HG02610 (cell line): ENCODE results near the gene POP4.

Experiments used
- ATAC-seq: cut with Tn5 transposase; IDR thresholded peaks from one replicate; pipeline ENCODE4 v1.9.1; 2021; ENCODE audit warnings: mild to moderate bottlenecking, moderate library complexity; ENCODE audit not compliant: unreplicated experiment

The POP4 gene

DNA sequence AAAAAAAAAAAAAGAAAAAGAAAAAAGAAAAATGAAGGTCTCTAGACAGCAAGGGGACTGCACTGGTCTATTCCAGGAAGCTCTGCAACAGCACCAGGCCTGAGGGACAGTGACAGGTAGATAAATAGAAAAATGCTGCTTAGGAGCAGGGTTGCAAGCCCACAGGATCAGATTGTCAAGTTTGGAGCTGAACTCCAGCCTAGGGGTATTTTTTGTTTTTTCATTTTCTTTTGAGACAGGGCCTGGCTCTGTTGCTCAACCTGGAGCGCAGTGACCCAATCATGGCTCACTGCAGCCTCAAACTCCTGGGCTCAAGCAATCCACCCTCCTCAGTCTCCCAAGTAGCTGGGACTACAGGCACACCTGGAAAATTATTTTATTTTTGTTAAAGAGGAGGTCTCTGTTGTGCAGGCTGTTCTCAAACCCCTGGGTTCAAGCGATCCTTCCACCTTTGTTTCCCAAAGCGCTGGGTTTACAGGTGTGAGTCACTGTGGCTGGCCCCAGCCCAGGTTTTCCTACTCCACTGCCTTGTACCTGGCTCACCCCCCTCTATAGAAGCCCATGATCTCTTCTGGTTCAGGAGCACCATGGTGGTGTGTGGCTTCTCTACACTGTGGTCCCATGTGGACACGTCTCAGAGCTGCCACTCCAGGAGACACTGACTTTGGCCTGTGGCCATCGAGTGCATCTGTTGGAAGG is 23.9 kb downstream of the POP4 start:
- no peak for ATAC-seq

DNA sequence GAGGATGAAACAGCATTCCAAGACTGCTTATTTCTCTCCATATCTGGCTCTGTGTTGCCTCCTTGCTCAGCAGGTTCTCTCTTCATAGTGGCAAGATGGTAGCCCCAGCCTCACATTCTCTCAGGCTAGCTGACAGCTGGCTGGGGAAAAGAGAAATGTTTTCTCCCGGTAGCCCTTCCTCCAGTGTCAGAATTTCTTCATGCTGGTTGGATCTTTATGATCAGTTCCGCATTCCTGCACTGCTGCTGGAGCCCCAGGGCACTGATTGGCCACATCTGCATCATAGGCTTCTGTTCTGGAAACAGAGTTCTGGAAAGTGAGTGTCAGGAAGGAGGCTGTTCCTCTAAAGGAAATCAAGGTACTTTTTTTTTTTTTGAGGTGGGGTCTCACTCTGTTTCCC is 24.6 kb downstream of the POP4 start:
- no peak for ATAC-seq

DNA sequence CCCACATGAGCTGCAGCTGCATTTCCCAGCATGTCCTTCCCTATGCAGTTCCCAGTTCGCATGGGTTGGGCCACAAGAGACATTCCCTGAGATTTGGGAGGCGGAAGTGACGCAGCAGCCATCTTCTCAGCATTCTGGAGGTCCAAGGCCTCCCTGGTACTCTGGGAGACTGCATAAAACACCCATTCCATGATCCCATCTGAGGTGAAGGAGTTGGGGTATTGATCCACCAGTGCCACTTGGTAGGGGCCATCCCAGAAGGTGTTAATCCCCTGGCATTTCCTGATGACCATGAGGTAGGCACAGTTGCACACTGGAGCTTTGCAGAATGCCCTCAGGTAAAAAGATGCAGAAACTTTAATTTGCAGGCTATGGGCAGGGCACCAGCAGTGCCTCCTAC is 25.4 kb downstream of the POP4 start:
- ATAC-seq, result no peak

DNA sequence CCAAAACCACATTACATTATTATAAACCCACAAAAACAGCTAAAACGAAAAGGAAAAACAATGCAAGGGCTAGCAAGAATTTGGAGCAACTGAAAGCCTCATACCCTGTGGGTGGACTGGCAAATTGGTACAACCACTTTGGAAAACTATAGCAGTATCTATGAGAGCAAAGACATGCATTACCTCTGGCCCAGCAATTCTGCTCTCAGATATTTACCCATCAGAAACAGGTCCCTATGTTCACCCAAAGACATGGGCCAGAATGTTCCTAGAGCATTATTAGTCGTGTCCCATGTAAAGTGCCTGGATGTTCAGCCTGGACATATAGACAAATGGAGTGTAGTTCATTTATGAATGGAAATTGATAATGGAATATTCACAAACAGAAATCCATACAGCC is 27.9 kb downstream of the POP4 start:
- no peak for ATAC-seq

DNA sequence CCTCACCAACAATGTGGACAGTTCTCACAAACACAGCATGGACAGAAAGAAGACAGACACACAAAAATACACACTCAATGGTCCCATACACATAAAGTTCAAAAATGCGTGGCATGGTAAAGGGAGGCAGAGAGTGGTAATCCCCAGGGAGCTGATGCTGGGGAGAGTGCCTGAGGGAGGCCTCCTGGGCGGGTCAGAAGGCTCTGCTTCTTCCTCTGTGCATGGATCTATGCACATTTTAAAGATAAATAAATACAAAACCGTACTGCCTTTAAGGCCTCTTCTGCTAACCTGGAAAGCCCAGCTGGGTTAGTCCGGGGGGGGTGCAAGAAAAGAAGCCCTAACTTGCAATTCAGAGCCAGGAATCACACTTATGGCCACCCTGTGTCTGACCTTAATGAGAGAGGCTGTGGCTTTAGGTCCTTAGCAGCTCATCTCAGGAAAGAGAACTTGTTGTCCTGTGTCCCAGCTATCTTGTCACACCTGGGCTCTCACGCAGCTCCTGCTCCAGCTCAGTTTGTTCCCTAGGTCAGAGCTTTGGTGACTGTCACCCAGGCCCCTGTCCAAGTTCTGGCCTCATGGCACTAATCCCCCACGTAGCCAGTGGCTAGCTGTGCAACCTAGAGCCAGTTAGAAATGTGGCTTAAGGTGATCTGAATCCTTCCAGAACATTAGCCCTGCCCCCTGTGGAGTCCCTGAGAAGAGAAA is 28.5 kb downstream of the POP4 start:
- ATAC-seq, result no peak

DNA sequence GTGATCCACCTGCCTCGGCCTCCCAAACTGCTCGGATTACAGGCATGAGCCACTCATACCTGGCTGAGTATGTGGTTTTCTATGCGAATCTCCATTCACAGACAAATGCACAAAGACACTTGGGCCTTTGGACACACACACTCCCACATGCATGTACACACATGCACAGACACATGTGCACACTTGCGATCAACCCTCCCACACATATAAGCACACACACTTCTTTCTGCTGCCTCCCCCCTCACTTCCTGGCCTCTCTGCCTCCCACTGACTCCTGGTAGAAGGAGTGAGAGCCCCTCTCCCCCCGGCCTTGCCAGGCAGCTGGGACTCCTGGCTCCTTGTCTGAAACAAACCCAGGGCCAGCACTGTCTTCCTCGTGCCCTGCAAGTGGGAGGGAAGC is 29.9 kb downstream of the POP4 start:
- no peak for ATAC-seq

DNA sequence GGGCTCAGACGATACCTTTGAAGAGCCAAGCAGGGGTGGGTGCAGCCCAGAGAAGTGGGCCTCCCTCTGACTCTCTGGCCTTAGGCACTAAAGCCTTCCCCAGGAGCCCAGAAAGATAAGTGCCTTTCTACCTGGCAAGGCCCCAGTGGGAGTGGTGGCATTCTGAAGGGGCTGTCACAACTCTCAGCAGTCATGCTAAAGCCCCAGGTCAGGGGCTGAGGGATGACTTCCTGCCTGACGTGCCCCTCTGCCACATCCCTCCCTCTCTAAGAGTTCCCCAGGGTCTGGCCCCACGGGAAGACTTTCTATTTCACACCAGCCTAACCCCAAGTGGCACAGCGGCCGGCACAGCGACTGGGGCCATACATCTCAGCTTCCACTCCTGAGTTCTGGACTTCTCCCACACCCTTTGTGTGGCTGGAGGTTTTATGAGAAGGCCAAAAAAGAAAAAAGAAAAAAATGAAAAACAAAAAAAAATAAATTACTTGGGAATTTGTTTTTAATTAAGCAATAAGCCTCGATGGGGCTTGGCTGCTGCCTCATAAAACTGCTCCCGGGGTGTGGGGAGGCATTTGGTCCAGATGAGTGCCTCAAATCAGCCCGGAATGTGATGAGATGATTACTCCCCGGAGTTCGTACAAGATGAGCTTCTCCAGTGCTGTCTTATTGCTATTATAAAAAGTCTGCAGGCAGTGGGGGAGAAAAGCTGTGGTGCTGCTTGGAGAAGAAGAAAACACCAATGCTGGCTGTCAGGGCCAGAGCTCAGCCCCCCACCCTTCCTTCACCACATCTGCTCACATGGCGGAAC is 30.7 kb downstream of the POP4 start:
- ATAC-seq, result no peak

DNA sequence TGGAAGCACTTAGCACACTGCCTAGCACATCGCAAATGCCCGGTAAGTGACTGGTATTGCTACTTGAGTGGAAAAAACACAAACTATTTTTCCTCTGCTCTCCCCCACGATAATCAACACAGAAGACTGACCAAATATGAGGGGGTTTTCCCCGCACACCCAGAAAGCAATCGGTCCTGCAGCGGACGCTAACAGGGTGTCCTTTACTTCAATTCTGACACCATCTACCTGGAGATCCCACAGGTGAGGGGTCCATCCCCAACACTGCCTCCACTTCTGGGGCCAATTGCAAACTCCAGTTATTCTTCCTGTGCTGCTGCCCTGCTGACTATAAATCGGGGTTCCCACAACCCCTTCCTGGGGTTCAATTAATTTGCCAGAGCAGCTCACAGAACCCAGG is 33.0 kb downstream of the POP4 start:
- ATAC-seq, result no peak

DNA sequence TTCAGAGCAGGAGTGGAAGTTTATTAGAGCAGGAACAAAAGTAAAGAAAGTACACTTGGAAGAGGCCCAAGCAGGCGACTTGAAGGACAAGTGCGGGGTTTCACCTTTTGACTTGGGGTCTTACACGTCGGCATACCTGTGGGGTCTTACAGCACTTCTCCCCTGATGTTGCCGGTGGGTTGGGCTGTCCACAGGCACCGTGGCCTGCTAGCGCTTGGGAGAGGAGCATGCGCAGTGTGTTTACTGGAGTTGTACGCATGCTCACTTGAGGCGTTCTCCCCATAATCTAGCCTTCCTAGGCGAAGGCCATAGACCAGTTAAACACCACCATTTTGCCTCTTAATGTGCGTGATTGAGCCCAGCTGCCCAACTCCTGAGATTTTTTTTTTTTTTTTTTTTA is 34.1 kb downstream of the POP4 start:
- no peak for ATAC-seq

DNA sequence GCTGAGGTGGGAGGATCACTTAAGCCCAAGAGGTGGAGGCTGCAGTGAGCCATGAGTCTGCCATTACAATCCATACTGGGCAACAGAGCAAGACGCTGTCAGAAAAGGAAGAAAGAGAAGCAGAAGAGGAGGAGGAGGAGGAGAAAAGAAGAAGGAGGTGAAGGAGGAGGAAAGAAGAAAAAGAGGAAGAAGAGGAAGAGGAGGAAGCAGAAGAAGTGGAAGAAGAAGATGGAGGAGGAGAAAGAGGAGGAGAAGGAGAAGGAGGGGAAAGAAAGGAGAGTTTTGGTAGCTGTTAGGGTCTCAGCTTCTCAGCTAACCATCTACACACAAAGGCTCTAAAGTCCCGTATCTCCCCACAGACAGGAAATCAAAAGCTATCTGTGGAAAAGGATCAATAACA is 35.5 kb downstream of the POP4 start:
- no peak for ATAC-seq

DNA sequence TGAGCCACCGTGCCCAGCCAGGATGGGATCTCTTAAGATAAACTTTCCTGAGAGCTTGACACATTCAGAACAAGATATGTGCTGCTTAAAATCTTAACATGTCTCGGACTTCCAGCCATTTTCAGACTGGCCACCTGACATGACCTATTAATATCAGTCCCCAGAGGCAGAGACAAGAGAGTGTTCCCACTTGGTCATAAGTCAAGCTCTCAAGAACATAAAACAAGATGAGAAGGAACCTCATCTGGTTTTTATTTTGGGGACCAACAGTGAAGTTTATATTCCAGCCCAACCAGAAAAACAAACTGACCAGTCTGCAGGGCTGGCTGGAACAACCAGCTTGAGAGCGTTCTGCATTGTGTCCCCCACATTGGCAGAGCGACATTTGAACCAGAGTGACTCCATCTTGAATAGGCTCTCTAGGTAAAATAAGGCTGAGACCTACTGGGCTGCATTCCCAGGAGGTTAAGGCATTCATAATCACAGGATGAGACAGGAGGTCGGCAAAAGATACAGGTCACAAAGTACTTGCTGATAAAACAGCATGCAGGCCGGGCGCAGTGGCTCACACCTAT is 37.4 kb downstream of the POP4 start:
- no peak for ATAC-seq

DNA sequence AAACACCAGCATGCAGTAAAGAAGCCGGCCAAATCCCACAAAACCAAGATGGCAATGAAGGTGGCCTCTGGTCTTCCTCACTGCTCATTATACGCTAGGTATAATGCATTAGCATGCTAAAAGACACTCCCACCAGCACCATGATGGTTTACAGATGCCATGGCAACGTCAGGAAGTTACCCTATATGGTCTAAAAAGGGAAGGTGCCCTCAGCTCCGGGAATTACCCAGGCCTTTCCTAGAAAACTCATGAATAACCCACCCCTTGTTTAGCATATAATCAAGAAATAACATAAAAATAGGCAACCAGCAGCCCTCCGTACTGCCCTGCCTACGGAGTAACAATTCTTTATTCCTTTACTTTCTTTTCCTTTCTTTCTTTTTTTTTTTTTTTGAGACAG is 38.1 kb downstream of the POP4 start:
- no peak for ATAC-seq

DNA sequence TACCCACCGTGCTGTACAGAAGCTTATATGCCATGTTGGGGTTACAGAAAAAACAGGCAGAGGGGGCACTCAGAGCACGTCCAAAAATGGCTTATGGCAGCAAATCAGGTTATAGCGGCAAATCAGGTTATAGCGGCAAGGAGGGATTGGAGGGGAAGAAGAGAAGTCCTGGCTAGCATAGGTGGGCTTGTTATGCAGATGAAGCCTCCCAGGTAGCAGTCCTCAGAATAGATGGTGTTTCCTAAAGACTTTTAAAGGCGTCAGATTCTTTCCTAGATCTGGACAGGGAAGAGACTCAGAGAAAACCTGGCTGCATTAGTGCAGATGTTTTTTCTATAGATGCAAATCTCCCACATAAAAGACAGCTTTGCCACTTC is 39.4 kb downstream of the POP4 start:
- ATAC-seq, result no peak

DNA sequence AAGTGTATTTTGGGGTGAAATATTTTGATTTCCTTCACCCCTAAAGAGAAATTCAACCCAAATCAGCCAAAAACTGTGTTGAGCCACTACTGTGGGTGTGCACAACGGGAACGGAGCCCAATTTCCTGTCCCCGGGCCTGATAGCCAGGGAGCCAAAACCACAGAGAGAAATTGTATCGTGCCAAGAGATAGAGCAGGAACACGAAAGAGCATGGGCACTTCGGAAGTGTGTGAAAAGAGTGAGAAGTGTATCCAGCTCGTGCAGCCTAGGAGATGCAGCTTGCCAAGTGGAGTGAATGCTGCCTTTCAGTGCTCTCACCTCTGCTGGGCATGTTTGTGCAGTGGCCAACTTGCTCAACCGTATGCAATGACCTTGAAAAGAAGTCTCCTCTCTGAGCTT is 39.8 kb downstream of the POP4 start:
- no peak for ATAC-seq

DNA sequence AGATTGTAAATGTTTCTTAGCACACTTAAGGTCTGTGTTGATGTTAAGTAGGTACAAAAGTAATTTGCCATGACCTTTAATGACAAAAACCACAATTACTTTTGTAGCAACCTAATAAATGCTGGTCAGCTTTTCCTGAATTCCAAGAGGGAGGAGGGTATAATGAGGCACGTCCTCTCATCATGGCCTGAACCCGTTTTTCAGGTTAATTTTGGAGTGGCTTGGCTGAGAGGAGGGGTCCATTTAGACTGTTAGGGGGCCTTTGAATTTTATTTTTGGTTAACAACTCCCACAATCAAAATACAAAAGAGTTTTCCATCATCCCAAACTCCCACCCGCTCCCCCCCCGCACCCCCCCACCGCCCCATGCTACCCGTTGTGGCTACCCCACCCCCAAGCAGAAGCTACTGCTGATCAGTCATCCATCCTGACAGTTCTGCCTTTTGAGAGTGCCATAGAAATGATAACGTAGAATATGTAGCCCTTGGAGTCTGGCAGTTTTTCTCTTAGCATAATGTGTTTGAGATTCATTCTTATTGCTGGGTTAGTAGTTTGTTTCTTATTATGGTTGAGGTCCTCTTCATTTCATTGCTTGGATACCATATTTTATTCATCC is 44.8 kb downstream of the POP4 start:
- ATAC-seq, result no peak

DNA sequence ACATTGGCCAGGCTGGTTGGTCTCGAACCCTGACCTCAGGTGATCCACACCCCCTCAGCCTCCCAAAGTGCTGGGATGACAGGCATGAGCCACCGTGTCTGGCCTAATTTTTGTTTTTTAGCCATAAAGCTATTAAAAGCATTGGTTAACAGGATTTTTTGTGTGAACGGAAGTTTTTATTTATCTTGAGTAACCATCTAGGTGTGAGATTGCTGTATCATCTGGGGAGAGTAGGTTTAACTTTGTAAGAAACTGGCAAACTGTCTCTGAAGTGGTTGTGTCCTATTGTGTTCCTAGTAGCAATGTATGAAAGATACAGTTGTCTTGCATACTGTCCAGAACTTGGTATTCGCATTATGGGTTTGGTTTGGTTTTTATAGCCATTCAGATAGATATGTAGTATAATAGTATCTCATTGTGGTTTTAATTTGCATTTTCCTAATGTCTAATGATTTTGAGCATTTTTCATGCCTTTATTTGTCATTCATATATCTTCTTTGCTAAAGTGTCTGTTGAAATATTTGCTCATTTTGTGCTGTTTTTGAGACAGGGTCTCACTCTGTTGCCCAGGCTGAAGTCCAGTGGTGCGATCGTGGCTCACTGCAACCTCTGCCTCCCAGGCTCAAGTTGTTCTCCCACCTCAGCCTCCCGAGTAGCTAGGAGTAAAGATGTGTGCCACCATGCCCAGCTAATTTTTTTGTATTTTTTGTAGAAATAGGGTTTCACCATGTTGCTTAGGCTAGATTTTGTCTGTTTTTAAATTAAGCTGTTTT is 45.7 kb downstream of the POP4 start:
- no peak for ATAC-seq

DNA sequence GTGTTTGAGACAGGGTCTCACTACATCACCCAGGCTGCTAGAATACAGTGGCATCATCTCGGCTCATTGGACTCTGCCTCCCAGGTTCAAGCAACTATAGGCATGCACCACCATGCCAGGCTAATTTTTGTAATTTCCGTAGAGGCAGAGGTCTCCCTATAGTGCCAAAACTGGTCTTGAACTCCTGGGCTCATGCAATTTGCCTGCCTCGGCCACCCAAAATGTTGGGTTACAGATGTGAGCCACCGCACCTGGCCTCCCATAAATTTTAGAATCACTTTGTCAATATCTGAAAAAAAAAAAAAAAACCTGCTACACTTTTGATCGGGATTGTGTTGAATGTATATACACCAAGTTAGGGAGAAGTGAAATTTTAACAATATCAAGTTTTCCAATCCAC is 47.3 kb downstream of the POP4 start:
- no peak for ATAC-seq

DNA sequence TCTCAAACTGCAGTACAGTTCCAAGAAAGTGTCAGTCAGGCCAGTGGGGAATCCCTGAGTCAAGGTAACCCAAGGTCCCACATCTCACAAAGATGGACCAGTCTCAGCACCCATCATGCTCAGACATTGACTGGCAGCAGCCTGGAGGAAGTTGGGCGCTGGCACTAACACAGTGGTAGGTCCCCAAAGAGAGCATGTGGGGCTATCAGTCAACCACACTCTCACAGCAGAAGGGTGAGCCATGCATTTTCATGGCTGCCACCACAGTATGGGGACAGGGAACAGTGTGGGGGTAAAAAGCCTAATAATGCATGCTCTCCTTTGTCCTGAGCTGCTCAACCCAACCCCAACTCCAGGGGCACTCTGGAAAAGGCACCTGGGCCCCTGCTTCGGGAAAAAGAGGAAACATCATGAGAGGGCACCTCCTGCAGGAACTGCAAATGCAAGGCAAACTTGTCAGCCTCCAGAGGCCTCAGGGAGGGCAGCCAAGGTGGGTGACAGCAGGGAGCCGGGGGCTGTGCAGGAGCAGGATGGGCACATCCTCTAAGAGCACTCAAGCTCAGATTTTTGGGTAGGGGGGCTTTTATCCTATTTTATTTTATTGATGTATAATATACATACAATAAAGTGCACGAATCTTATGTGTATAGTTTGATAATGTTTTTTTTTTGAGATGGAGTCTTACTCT is 49.7 kb downstream of the POP4 start:
- ATAC-seq, result no peak

DNA sequence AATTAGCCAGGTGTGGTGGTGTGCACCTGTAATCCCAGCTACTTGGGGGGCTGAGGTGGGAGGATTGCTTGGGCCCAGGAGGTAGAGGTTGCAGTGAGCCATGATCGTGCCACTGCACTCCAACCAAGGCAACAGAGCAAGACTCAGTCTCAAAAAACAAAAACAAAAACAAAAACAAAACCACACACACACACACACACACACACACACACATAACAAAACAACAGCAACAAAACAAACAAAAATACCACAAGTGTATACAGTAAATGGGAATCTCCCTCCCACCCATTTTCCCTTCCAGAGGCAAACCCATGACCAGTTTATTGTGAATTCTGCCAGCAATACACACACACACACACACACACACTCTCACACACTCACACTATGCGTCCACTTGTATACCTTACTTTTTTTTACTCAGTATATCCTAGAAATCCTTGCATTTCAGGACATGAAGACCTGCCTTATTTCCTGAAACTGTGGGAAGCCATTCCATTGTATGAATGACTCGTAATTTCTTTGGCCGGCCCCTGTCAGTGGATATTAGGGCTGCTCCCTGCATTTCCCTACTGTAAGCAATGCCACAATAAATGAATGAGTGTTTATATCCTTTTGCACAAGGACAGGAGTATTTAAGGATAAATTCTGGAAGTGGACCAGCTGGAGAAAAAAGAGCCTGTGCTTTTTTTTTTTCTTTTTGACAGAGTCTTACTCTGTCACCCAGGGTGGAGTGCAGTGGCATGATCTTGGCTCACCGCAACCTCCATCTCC is 52.3 kb downstream of the POP4 start:
- ATAC-seq, result no peak
